Measurements from ENCODE around the gene NXPE4.
"Not testable (repeated sequence)": the region's sequence is repeated elsewhere in the genome, so short reads cannot be mapped to it uniquely, and the experiment has no call there.

NXPE4 gene

DNA sequence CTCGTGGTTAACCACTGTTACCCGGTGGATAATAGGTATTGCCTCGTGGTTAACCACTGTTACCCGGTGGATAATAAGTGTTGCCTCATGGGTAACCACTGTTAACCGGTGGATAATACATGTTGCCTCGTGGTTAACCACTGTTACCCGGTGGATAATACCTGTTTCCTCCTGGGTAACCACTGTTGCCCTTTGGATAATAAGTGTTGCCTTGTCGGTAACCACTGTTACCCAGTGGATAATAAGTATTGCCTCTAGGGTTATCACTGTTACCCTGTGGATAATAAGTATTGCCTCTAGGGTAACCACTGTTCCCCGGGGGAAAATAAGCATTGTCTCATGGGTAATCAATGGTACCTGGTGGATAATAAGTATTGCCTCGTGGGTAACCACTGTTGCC lies 15.0 kb upstream of the NXPE4 start:
- DNase-seq (ENCODE audit: low spot score): no peak

- no peak for DNase-seq (ENCODE audit: low spot score)
These were observed 13.8 kb upstream of the NXPE4 start for GRCh38 chr11:114609429-114609828.

- DNase-seq (ENCODE audit: low spot score): not testable (repeated sequence)
These were observed 13.0 kb upstream of the NXPE4 start for GRCh38 chr11:114608605-114609004.

DNA sequence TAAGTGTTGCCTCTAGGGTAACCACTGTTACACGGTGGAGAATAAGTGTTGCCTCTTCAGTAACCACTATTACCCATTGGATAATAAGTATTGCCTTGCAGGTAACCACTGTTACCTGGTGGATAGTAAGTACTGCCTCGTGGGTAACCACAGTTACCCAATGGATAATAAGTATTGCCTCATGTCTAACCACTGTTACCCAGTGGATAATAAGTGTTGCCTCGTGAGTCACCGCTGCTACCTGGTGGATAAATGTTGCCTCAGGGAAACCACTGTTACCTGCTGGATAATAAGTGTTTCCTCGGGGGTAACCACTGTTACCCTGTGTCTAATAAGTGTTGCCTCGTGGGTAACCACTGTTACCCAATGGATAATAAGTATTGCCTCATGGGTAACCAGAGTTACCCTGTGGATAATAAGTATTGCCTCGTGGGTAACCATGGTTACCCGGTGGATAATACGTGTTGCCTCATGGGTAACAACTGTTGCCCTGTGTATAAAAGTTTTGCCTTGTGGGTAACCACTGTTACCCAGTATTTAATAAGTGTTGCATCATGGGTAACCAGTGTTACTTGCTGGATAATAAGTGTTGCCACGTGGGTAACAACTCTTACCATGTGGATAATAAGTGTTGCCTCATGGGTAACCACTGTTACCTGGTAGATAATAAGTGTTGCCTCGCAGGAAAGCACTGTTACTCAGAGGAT lies 12.3 kb upstream of the NXPE4 start:
- no peak for DNase-seq (ENCODE audit: low spot score)

- DNase-seq (ENCODE audit: low spot score): not testable (repeated sequence)
These were observed 11.2 kb upstream of the NXPE4 start for GRCh38 chr11:114606802-114607075.

GRCh38 chr11:114606003-114606801 lies 10.6 kb upstream of the NXPE4 start:
- DNase-seq (ENCODE audit: low spot score): no peak

DNA sequence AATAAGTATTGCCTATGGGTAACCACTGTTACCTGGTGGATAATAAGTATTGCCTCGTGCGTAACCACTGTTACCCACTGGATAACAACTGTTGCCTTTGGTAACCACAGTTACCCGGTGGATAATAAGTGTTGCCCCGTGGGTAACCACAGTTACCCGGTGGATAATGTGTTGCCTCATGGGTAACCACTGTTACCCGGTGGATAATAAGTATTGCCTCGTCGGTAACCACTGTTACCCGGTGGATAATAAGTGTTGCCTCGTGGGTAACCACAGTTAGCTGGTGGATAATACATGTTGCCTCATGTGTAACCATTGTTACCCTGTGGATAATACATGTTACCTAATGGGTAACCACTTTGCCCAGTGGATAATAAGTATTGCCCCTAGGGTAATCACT lies 9.8 kb upstream of the NXPE4 start:
- no peak for DNase-seq (ENCODE audit: low spot score)

DNA sequence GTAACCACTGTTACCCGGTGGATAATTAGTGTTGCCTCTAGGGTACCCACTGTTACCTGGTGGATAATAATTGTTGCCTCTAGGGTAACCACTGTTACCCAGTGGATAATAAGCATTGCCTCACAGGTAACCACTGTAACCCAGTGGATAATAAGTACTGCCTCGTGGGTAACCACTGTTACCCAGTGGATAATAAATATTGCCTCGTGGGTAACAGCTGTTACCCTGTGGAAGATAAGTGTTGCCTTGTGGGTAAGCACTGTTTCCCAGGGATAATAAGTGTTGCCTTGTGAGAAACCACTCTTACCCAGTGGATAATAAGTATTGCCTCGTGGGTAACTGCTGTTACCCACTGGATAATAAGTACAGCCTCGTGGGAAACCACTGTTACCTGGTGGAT lies 9.3 kb upstream of the NXPE4 start:
- no peak for DNase-seq (ENCODE audit: low spot score)

- DNase-seq (ENCODE audit: low spot score): no peak
These were observed 8.7 kb upstream of the NXPE4 start for GRCh38 chr11:114604179-114604813.

DNA sequence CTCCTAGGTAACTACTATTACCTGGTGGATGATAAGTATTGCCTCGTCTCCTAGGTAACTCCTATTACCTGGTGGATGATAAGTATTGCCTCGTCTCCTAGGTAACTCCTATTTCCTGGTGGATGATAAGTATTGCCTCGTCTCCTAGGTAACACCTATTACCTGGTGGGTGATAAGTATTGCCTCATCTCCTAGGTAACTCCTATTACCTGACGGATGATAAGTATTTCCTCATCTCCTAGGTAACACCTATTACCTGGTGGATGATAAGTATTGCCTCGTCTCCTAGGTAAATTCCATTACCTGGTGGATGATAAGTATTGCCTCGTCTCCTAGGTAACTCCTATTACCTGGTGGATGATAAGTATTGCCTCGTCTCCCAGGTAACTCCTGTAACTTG lies 7.6 kb upstream of the NXPE4 start:
- not testable (repeated sequence) for DNase-seq (ENCODE audit: low spot score)

- no peak for DNase-seq (ENCODE audit: low spot score)
These were observed 2.9 kb upstream of the NXPE4 start for GRCh38 chr11:114598461-114598860.

GRCh38 chr11:114596175-114596919 lies 761 bp upstream of the NXPE4 start:
- DNase-seq (ENCODE audit: low spot score): no peak

- no peak for DNase-seq (ENCODE audit: low spot score)
These were observed 883 bp downstream of the NXPE4 start for GRCh38 chr11:114594703-114595102.

DNA sequence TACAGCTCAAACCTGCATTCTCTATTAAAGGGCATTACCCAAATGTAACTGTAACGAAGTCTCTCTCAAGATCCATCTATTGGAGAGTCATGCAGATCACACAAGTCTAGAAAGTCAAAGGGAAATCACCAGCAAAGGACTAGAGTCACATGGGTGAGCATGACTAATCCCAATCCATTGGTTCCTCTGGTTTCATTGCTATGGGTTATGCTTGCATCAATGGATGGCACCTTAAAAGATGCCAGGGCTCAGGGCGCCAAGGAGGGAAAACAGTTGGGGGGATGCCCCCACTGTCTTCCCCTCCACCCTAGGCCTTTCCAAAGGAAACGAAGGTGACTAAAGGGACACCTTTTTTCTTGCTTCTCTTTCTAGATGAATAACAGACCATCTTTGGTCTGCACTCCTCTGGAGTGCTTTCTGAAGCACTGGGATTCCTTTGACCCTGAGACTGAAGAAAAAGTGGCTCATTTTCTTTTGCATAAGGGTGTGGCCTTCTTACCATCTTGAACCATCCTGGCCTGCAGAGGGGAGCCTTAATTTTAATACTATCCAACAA lies 8.1 kb downstream of the NXPE4 start:
- no peak for DNase-seq (ENCODE audit: low spot score)

- no peak for DNase-seq (ENCODE audit: low spot score)
These were observed 8.8 kb downstream of the NXPE4 start for GRCh38 chr11:114586797-114587196.

- DNase-seq (ENCODE audit: low spot score): no peak
These were observed 23.9 kb downstream of the NXPE4 start for GRCh38 chr11:114571712-114572111.

DNA sequence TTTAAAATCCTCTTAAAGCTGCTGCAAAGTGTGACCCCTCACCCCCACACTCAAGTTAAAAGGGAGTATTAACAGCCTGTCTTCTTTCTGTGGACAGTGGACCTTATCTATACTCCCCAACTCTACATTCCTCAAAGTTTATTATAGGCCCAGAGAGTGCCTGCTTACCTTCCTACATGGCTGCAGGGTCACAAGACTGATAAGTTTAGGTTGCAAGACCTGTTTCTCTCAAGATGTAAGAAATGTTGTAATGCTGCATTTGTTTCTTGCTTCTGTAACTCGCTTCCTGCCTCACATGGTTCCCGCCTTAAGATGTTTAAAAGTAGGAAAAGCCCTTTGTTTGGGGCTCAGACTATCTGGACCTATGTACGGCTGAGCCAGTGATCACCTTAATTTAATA lies 25.8 kb downstream of the NXPE4 start:
- no peak for DNase-seq (ENCODE audit: low spot score)

DNA sequence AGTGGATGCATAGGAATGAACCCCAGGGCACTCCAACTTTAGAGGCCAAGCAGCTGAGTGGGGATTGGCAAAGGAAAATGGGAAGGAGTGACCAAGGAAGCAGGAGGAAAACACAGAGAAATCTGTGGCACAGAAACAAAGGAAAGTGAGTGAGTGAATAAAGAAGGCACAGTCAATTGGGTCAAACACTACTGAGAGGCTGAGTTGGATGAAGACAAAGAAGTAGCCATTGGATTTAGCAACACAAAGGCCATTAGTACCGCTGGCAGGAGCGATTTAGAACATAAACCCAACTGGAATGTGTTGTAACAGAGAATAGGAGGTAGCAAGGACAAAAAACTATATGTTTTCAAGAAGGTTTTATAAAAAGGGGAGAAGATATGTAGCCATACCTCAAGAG lies 29.3 kb downstream of the NXPE4 start:
- DNase-seq (ENCODE audit: low spot score): no peak

DNA sequence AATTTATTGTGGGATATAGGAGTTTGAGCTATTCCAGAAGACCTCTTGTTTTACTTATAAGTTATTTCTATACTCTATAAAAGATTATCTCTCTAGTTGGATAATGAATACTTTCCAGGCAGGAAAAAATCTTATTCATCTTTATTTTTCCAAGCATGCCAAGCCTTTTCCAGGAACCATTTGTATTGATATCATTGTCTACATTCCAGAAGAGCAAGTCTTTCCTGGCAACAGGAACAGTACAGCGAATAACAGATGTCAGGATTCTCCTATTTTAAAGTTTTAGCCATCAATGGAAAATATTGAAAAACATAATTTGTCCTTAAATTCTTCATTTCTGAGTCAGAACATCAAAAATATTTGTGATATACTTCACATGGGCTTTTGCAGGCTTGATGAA lies 30.8 kb downstream of the NXPE4 start:
- DNase-seq (ENCODE audit: low spot score): no peak

DNA sequence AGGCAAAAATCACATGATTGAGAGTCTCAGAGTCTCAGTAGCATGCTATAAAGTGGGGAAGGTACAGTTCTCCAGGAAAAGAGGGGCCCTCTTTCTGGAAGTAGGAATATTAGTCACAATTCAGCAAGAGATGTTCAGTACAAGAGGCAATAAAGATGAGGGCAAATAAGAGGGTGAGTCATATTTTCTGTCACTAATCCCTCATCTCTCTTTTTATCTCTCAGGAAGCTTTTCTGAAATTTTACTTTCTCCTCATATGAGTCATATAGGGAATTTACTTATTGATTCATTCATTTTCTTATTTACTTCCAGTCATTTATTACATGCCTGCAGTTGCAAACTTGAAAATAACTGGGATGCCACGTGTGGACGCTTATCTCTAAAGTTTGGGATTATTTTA lies 32.5 kb downstream of the NXPE4 start:
- no peak for DNase-seq (ENCODE audit: low spot score)

- DNase-seq (ENCODE audit: low spot score): no peak
These were observed 33.2 kb downstream of the NXPE4 start for GRCh38 chr11:114562166-114562916.
